GM23338 (cell line): ENCODE data around the gene MRAP. TPM values are rescaled to one million over a fixed set of nuclear protein-coding genes. Genes with fewer than 3 reads are reported as not detected.

Experiments used
- ATAC-seq: fragments of 200-7000 bp; cut with Tn5 transposase; 3 replicates; pipeline ENCODE4 v1.9.1; 2020
- DNase-seq: peaks from one replicate; pipeline ENCODE4 v3.0.0-alpha.2; 2015; ENCODE audit warnings: low spot score
- H2AFZ ChIP-seq: fragments of 200-600 bp; sonication (generic); 2 replicates; pipeline ENCODE4 v1.8.0; 2016; ENCODE audit warnings: antibody characterized with exemption, mild to moderate bottlenecking, moderate library complexity
- H3F3A ChIP-seq: fragments of 200-600 bp; sonication (generic); replicated peaks from 2 replicates; pipeline ENCODE4 v1.8.0; 2017; ENCODE audit warnings: antibody characterized with exemption, mixed run types, low read depth
- H3K27ac ChIP-seq: fragments of 200-600 bp; sonication (generic); 2 replicates; pipeline ENCODE4 v1.6.1; 2016; ENCODE audit warnings: low read depth
- H3K27me3 ChIP-seq: fragments of 200-600 bp; sonication (generic); 2 replicates; pipeline ENCODE4 v1.8.0; 2016; ENCODE audit warnings: mild to moderate bottlenecking, mixed run types, moderate library complexity; ENCODE audit not compliant: insufficient read depth
- H3K36me3 ChIP-seq: fragments of 200-600 bp; sonication (generic); 2 replicates; pipeline ENCODE4 v1.8.0; 2016; ENCODE audit warnings: mild to moderate bottlenecking; ENCODE audit not compliant: insufficient read depth
- H3K4me1 ChIP-seq: fragments of 200-600 bp; sonication (generic); 2 replicates; pipeline ENCODE4 v1.8.0; 2016; ENCODE audit warnings: mild to moderate bottlenecking, moderate library complexity; ENCODE audit not compliant: insufficient read depth
- H3K4me2 ChIP-seq: fragments of 200-600 bp; sonication (generic); 2 replicates; pipeline ENCODE4 v1.7.1; 2017; ENCODE audit warnings: mixed run types
- H3K4me3 ChIP-seq: fragments of 200-600 bp; sonication (generic); 2 replicates; pipeline ENCODE4 v1.6.1; 2016; ENCODE audit warnings: mixed run types
- H3K79me2 ChIP-seq: fragments of 200-600 bp; sonication (generic); replicated peaks from 2 replicates; pipeline ENCODE4 v1.8.0; 2017; ENCODE audit warnings: mild to moderate bottlenecking; ENCODE audit not compliant: insufficient read depth
- H3K9me2 ChIP-seq: fragments of 200-600 bp; sonication (generic); 2 replicates; pipeline ENCODE4 v1.8.0; 2017; ENCODE audit not compliant: insufficient read depth
- H4K20me1 ChIP-seq: fragments of 200-600 bp; sonication (generic); replicated peaks from 2 replicates; pipeline ENCODE4 v1.8.0; 2017; ENCODE audit warnings: mild to moderate bottlenecking; ENCODE audit not compliant: insufficient read depth
- H3K27ac Mint-ChIP-seq: 2 replicates; pipeline ENCODE4 v1.8.0; 2020; ENCODE audit warnings: inconsistent platforms, mild to moderate bottlenecking, moderate library complexity, mixed read lengths
- H3K27me3 Mint-ChIP-seq: 3 replicates; pipeline ENCODE4 v1.8.0; 2022; ENCODE audit warnings: low read depth, mild to moderate bottlenecking, moderate library complexity, mixed read lengths, inconsistent platforms; ENCODE audit not compliant: insufficient read depth, poor library complexity
- H3K36me3 Mint-ChIP-seq: 3 replicates; pipeline ENCODE4 v1.8.0; 2021; ENCODE audit warnings: low read depth, mild to moderate bottlenecking, inconsistent platforms, moderate library complexity, mixed read lengths
- H3K4me1 Mint-ChIP-seq: 3 replicates; pipeline ENCODE4 v1.8.0; 2020; ENCODE audit warnings: mild to moderate bottlenecking, inconsistent platforms, mixed read lengths
- H3K4me3 Mint-ChIP-seq: 3 replicates; pipeline ENCODE4 v1.8.0; 2021; ENCODE audit warnings: moderate library complexity, mild to moderate bottlenecking, inconsistent platforms, mixed read lengths
- H3K9me3 Mint-ChIP-seq: 3 replicates; pipeline ENCODE4 v1.8.0; 2020; ENCODE audit warnings: moderate library complexity, mild to moderate bottlenecking, inconsistent platforms, mixed read lengths
- CREB1 ChIP-seq: fragments of 250-450 bp; sonication (Bioruptor Pico); IDR thresholded peaks from 2 replicates; pipeline ENCODE4 v1.5.0; 2020; ENCODE audit warnings: low read depth, mild to moderate bottlenecking, moderate library complexity
- CTCF ChIP-seq, 2 experiments: fragments of 200-600 bp in 1 of 2; sonication (generic) in 1 of 2; conservative IDR thresholded peaks; 2 replicates each; pipeline versions ENCODE4 v1.5.1 to v1.6.1; 2016 to 2017; ENCODE audit warnings: antibody characterized with exemption in 2 of 2, low read depth in 2 of 2, mild to moderate bottlenecking in 2 of 2, moderate library complexity in 1 of 2
- ETS1 ChIP-seq: IDR thresholded peaks from 2 replicates; pipeline ENCODE4 v1.6.1; 2016; ENCODE audit warnings: antibody characterized with exemption
- EZH2 ChIP-seq: fragments of 200-600 bp; sonication (generic); IDR thresholded peaks from one replicate; pipeline ENCODE4 v1.8.0; 2017; ENCODE audit warnings: antibody characterized with exemption, mild to moderate bottlenecking, low read depth; ENCODE audit not compliant: unreplicated experiment
- EZH2phosphoT487 ChIP-seq: fragments of 200-600 bp; sonication (generic); IDR thresholded peaks from one replicate; pipeline ENCODE4 v1.8.1; 2018; ENCODE audit warnings: antibody characterized with exemption; ENCODE audit not compliant: unreplicated experiment
- JUNB ChIP-seq: IDR thresholded peaks from one replicate; pipeline ENCODE4 v1.6.1; 2016; ENCODE audit warnings: antibody characterized with exemption; ENCODE audit not compliant: unreplicated experiment
- NANOG ChIP-seq: IDR thresholded peaks from 2 replicates; pipeline ENCODE4 v1.6.1; 2016; ENCODE audit warnings: antibody characterized with exemption, borderline replicate concordance
- POLR2AphosphoS5 ChIP-seq: IDR thresholded peaks from 2 replicates; pipeline ENCODE4 v1.6.1; 2016; ENCODE audit warnings: antibody characterized with exemption, low read depth
- REST ChIP-seq: IDR thresholded peaks from one replicate; pipeline ENCODE4 v1.6.1; 2018; ENCODE audit warnings: antibody characterized with exemption; ENCODE audit not compliant: unreplicated experiment
- STAT1 ChIP-seq: IDR thresholded peaks from one replicate; pipeline ENCODE4 v1.6.1; 2016; ENCODE audit warnings: antibody characterized with exemption; ENCODE audit not compliant: unreplicated experiment
- ZNF114 ChIP-seq: fragments of 250-450 bp; sonication (Bioruptor Pico); IDR thresholded peaks from 2 replicates; pipeline ENCODE4 v1.5.0; 2020; ENCODE audit warnings: mild to moderate bottlenecking, moderate library complexity
- ZNF331 ChIP-seq: fragments of 250-450 bp; sonication (Bioruptor Pico); IDR thresholded peaks from 2 replicates; pipeline ENCODE4 v1.5.0; 2020; ENCODE audit warnings: low read depth, mild to moderate bottlenecking, moderate library complexity
- ZNF462 ChIP-seq: fragments of 250-450 bp; sonication (Bioruptor Pico); IDR thresholded peaks from 2 replicates; pipeline ENCODE4 v1.5.0; 2020; ENCODE audit warnings: mild to moderate bottlenecking, moderate library complexity
- polyA plus RNA-seq: library from polyadenylated mRNA; unstranded; fragments of >200 nt; fragmentation: Nextera tagmentation; extraction: Ambion mirVana; gene quantifications from 2 replicates; pipeline ENCODE4 v1.2.1, GENCODE V29; 2016
- total RNA-seq: library from RNA; depleted of rRNA; stranded (reverse); fragments of >200 nt; shearing (Covaris generic); gene quantifications from 2 replicates; pipeline ENCODE4 v1.2.3, GENCODE V29; 2014

MRAP gene
- total and polyA plus RNA-seq, 2 experiments from 2014 or later, result 0.78 TPM; not detected in 1

- Histone ChIP-seq H3K4me1 (no peaks in the 10 kb centered on the region), H2AFZ (no peak overlapping the region), H3K36me3 (peaks cover 75% of the 10 kb centered on the region), H3F3A (0 out of 2 replicates have a peak, but pooled peaks cover 2% of the 10 kb centered on the region), H3K27me3 (no peaks in the 10 kb centered on the region), H3K79me2 (no peaks in the 10 kb centered on the region), H3K4me2 (no peak overlapping the region), H3K27ac (no peak overlapping the region), H4K20me1 (peaks cover 22% of the 10 kb centered on the region), H3K9me2 (no peaks in the 10 kb centered on the region), H3K4me3 (no peak overlapping the region)
- TF ChIP-seq STAT1 (no peak), NANOG (no peak), JUNB (no peak), ZNF114 (CRISPR knock-in tag) (no peak), ZNF331 (no peak), POLR2AphosphoS5 (no peak), CTCF (conservative IDR thresholded peaks at IDR 0.05; ENCODE audit: low read depth in 2 of 2) (no peak), CREB1 (CRISPR knock-in tag) (no peak), EZH2 (no peak), REST (no peak), EZH2phosphoT487 (no peak), ZNF462 (CRISPR knock-in tag) (no peak), ETS1 (no peak)
- no peak overlapping the region for H3K4me3 Mint-ChIP-seq
- no peaks in the 10 kb centered on the region for H3K4me1 Mint-ChIP-seq
- H3K9me3 Mint-ChIP-seq, result no peaks in the 10 kb centered on the region; the same call in 2 of the 3 replicates
- no peak overlapping the region for H3K27ac Mint-ChIP-seq
- no peak for DNase-seq
- ATAC-seq, result no peak
- peaks cover 8% of the 10 kb centered on the region for H3K27me3 Mint-ChIP-seq
- H3K36me3 Mint-ChIP-seq, result peaks cover 94% of the 10 kb centered on the region
Observed at GRCh38 chr21:32350981-32351380, 52.3 kb downstream of the MRAP start.
